GM21786 (cell line): ENCODE data around the gene OTUD5.
"Not testable (repeated sequence)": the region's sequence is repeated elsewhere in the genome, so short reads cannot be mapped to it uniquely, and the experiment has no call there.

ENCODE experiments used
- ATAC-seq: cut with Tn5 transposase; IDR thresholded peaks from one replicate; pipeline ENCODE4 v1.9.1; 2021; ENCODE audit not compliant: unreplicated experiment

OTUD5 gene

GRCh38 chrX:48890934-48891401 lies 66.4 kb downstream of the OTUD5 start:
- ATAC-seq, result peak; percentile 37

- no peak for ATAC-seq
These were observed 67.0 kb downstream of the OTUD5 start for GRCh38 chrX:48890296-48890925.

- not testable (repeated sequence) for ATAC-seq
These were observed 70.8 kb downstream of the OTUD5 start for GRCh38 chrX:48886586-48886985.

GRCh38 chrX:48883729-48884128 lies 73.7 kb downstream of the OTUD5 start:
- ATAC-seq, result no peak

- ATAC-seq, result not testable (repeated sequence)
These were observed 80.5 kb downstream of the OTUD5 start for GRCh38 chrX:48876944-48877343.
